HEK293 (cell line): ENCODE results near the gene REEP6.

Experiments used
- CTCF ChIA-PET: fragments of 350-600 bp; formaldehyde crosslinking; extraction: SDS; loops from one replicate; lab custom pipeline; 2021; ENCODE audit warnings: antibody characterized with exemption; lab: Yijun Ruan, JAX
- POLR2A ChIA-PET: fragments of 300-600 bp; formaldehyde crosslinking; extraction: SDS; loops from one replicate; lab custom pipeline; 2020; ENCODE audit warnings: antibody characterized with exemption, inconsistent platforms; lab: Yijun Ruan, JAX
- H3K27ac ChIP-seq: fragments of 200-500 bp; sonication (Bioruptor generic); 2 replicates; pipeline ENCODE4 v1.5.1; 2014; ENCODE audit warnings: low read depth, low read length, control low read depth, inconsistent platforms; ENCODE audit errors: extremely low read depth
- H3K36me3 ChIP-seq, 2 experiments: fragments of 200-500 bp in 1 of 2; sonication (Bioruptor generic) in 1 of 2; 1 replicate in 1 of 2; 2 replicates in 1 of 2; pipeline ENCODE4 v1.5.1; 2014 to 2017; ENCODE audit warnings: inconsistent platforms in 2 of 2, low read length in 2 of 2; ENCODE audit not compliant: control insufficient read depth in 2 of 2, insufficient read depth in 1 of 2
- H3K4me1 ChIP-seq: fragments of 200-500 bp; sonication (Bioruptor generic); 2 replicates; pipeline ENCODE4 v1.5.1; 2014; ENCODE audit warnings: mild to moderate bottlenecking, low read length, inconsistent platforms; ENCODE audit not compliant: control insufficient read depth, insufficient read depth
- H3K4me3 ChIP-seq: 2 replicates; pipeline ENCODE4 v1.5.1; 2011; ENCODE audit warnings: low read depth, mild to moderate bottlenecking, control low read depth, low read length, moderate library complexity
- H3K9me3 ChIP-seq: fragments of 200-500 bp; sonication (Bioruptor generic); 2 replicates; pipeline ENCODE4 v1.5.1; 2014; ENCODE audit warnings: low read depth, low read length, inconsistent platforms; ENCODE audit not compliant: control insufficient read depth, insufficient read depth
- EGR2 ChIP-seq: fragments of 450-650 bp; formaldehyde crosslinking; IDR thresholded peaks from 2 replicates; pipeline ENCODE4 v1.5.1; 2016; ENCODE audit warnings: low read depth, missing biosample characterization, missing genetic modification characterization
- HIC1 ChIP-seq: fragments of 450-650 bp; formaldehyde crosslinking; IDR thresholded peaks from 2 replicates; pipeline ENCODE4 v1.5.1; 2016; ENCODE audit warnings: missing biosample characterization, missing genetic modification characterization
- KLF10 ChIP-seq: fragments of 450-650 bp; IDR thresholded peaks from 2 replicates; pipeline ENCODE4 v1.5.1; 2018; ENCODE audit warnings: missing biosample characterization, mild to moderate bottlenecking, missing genetic modification characterization
- SP2 ChIP-seq: fragments of 450-650 bp; formaldehyde crosslinking; IDR thresholded peaks from 2 replicates; pipeline ENCODE4 v1.5.1; 2016; ENCODE audit warnings: missing biosample characterization, missing genetic modification characterization
- ZFHX2 ChIP-seq: fragments of 450-650 bp; formaldehyde crosslinking; conservative IDR thresholded peaks from 2 replicates; pipeline ENCODE4 v1.5.1; 2016; ENCODE audit warnings: missing biosample characterization, missing genetic modification characterization
- ZNF221 ChIP-seq: fragments of 450-650 bp; formaldehyde crosslinking; IDR thresholded peaks from 2 replicates; pipeline ENCODE4 v1.5.1; 2017; ENCODE audit warnings: missing biosample characterization, missing genetic modification characterization, borderline replicate concordance
- ZNF248 ChIP-seq: fragments of 450-650 bp; formaldehyde crosslinking; IDR thresholded peaks from 2 replicates; pipeline ENCODE4 v1.5.1; 2017; ENCODE audit warnings: missing biosample characterization, missing genetic modification characterization
- ZNF341 ChIP-seq: fragments of 450-650 bp; formaldehyde crosslinking; IDR thresholded peaks from 2 replicates; pipeline ENCODE4; 2016; ENCODE audit warnings: low read depth, missing biosample characterization, missing genetic modification characterization
- ZNF416 ChIP-seq: fragments of 450-650 bp; formaldehyde crosslinking; IDR thresholded peaks from 2 replicates; pipeline ENCODE4 v1.5.1; 2016; ENCODE audit warnings: missing biosample characterization, missing genetic modification characterization
- ZNF596 ChIP-seq: fragments of 450-650 bp; IDR thresholded peaks from 2 replicates; pipeline ENCODE4 v1.5.0; 2018; ENCODE audit warnings: missing biosample characterization, mild to moderate bottlenecking, missing genetic modification characterization, moderate library complexity
- ZNF792 ChIP-seq: fragments of 450-650 bp; formaldehyde crosslinking; IDR thresholded peaks from 2 replicates; pipeline ENCODE4 v1.5.1; 2016; ENCODE audit warnings: missing biosample characterization, missing genetic modification characterization
- TF ChIP-seq, protein P1 (sequence below): fragments of 450-650 bp; formaldehyde crosslinking; IDR thresholded peaks from 2 replicates; pipeline ENCODE4 v1.5.1; 2016; ENCODE audit warnings: missing biosample characterization, missing genetic modification characterization
- TF ChIP-seq, protein P2 (sequence below): fragments of 450-650 bp; formaldehyde crosslinking; IDR thresholded peaks from 2 replicates; pipeline ENCODE4 v1.5.1; 2017; ENCODE audit warnings: missing biosample characterization, missing genetic modification characterization
- TF ChIP-seq, protein P3 (sequence below): fragments of 450-650 bp; formaldehyde crosslinking; IDR thresholded peaks from 2 replicates; pipeline ENCODE4 v1.5.1; 2016; ENCODE audit warnings: missing biosample characterization, missing genetic modification characterization

REEP6 gene

GRCh38 chr19:1445185-1445931 is 45.6 kb upstream of the REEP6 start (continued):
- no peak for TF ChIP-seq ZNF221 (tag by site-specific recombination)
- peak; percentile 99 for TF ChIP-seq ZNF792
- TF ChIP-seq ZNF416 (tag by site-specific recombination), result no peak

- POLR2A ChIA-PET, result interaction anchor here (0.5 to 2.4 kb wide), 4 partner anchors 20 to 330 kb away, joined by 3 to 7 read pairs (median 4); partner anchors contain the start of gene REEP6
- CTCF ChIA-PET, result interaction anchor here (0.6 to 3.2 kb wide), 8 partner anchors 9 to 290 kb away, joined by 3 to 21 read pairs (median 4); no protein-coding TSS in a partner anchor
- Histone ChIP-seq H3K36me3 (peaks cover 6 to 17% of the 10 kb centered on the region in 2 experiments; a peak in 2 of 3 replicates), H3K4me1 (peaks cover 10% of the 10 kb centered on the region; the same call in 1 of the 2 replicates), H3K27ac (no peak overlapping the region), H3K4me3 (peak overlapping the region; percentile 39), H3K9me3 (no peaks in the 10 kb centered on the region)
- TF ChIP-seq, protein P1, sequence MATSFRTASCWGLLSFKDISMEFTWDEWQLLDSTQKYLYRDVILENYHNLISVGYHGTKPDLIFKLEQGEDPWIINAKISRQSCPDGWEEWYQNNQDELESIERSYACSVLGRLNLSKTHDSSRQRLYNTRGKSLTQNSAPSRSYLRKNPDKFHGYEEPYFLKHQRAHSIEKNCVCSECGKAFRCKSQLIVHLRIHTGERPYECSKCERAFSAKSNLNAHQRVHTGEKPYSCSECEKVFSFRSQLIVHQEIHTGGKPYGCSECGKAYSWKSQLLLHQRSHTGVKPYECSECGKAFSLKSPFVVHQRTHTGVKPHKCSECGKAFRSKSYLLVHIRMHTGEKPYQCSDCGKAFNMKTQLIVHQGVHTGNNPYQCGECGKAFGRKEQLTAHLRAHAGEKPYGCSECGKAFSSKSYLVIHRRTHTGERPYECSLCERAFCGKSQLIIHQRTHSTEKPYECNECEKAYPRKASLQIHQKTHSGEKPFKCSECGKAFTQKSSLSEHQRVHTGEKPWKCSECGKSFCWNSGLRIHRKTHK, result no peak
- TF ChIP-seq EGR2 (0 out of 2 replicates have a peak, but pooled peaks have one; percentile 23), ZFHX2 (peak; percentile 41), ZNF596 (0 out of 2 replicates have a peak, but pooled peaks have one; percentile 4), SP2 (tag by site-specific recombination) (peak; percentile 25; the same call in 1 of the 2 replicates)
- TF ChIP-seq, protein P2, sequence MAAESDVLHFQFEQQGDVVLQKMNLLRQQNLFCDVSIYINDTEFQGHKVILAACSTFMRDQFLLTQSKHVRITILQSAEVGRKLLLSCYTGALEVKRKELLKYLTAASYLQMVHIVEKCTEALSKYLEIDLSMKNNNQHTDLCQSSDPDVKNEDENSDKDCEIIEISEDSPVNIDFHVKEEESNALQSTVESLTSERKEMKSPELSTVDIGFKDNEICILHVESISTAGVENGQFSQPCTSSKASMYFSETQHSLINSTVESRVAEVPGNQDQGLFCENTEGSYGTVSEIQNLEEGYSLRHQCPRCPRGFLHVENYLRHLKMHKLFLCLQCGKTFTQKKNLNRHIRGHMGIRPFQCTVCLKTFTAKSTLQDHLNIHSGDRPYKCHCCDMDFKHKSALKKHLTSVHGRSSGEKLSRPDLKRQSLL, result peak; percentile 70; the same call in 1 of the 2 replicates
Measured at GRCh38 chr19:1445932-1446712, 44.9 kb upstream of the REEP6 start.

- Histone ChIP-seq H3K4me1 (peaks cover 7% of the 10 kb centered on the region; the same call in 1 of the 2 replicates), H3K27ac (no peak overlapping the region), H3K36me3 (peaks cover 0 to 9% of the 10 kb centered on the region in 2 experiments; a peak in 2 of 3 replicates), H3K9me3 (no peaks in the 10 kb centered on the region), H3K4me3 (no peak overlapping the region)
- ChIA-PET CTCF (interaction anchor here (0.6 kb wide), 2 partner anchors 20 to 289 kb away, joined by 3 read pairs; no protein-coding TSS in a partner anchor), POLR2A (interaction anchor here (0.6 to 0.7 kb wide), 2 partner anchors 9 to 10 kb away, joined by 3 to 4 read pairs; no protein-coding TSS in a partner anchor)
- TF ChIP-seq SP2 (tag by site-specific recombination), result peak; percentile 51
- TF ChIP-seq ZNF341, result peak; percentile 95
- no peak for TF ChIP-seq ZNF248 (tag by site-specific recombination)
- TF ChIP-seq KLF10 (tag by site-specific recombination), result no peak
- TF ChIP-seq, protein P2, result 0 out of 2 replicates have a peak, but pooled peaks have one; percentile 12
- 0 out of 2 replicates have a peak, but pooled peaks have one; percentile 23 for TF ChIP-seq HIC1
- TF ChIP-seq, protein P3, sequence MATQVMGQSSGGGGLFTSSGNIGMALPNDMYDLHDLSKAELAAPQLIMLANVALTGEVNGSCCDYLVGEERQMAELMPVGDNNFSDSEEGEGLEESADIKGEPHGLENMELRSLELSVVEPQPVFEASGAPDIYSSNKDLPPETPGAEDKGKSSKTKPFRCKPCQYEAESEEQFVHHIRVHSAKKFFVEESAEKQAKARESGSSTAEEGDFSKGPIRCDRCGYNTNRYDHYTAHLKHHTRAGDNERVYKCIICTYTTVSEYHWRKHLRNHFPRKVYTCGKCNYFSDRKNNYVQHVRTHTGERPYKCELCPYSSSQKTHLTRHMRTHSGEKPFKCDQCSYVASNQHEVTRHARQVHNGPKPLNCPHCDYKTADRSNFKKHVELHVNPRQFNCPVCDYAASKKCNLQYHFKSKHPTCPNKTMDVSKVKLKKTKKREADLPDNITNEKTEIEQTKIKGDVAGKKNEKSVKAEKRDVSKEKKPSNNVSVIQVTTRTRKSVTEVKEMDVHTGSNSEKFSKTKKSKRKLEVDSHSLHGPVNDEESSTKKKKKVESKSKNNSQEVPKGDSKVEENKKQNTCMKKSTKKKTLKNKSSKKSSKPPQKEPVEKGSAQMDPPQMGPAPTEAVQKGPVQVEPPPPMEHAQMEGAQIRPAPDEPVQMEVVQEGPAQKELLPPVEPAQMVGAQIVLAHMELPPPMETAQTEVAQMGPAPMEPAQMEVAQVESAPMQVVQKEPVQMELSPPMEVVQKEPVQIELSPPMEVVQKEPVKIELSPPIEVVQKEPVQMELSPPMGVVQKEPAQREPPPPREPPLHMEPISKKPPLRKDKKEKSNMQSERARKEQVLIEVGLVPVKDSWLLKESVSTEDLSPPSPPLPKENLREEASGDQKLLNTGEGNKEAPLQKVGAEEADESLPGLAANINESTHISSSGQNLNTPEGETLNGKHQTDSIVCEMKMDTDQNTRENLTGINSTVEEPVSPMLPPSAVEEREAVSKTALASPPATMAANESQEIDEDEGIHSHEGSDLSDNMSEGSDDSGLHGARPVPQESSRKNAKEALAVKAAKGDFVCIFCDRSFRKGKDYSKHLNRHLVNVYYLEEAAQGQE (tag by site-specific recombination), result peak; percentile 96
- TF ChIP-seq, all 188 proteins: peak for 5
Measured at GRCh38 chr19:1446713-1447481, 44.1 kb upstream of the REEP6 start.
